HCT116 (cell line): ENCODE data around the gene FLT3. TPM values are rescaled to one million over a fixed set of nuclear protein-coding genes. Genes with fewer than 3 reads are reported as not detected.

Experiments
- ATAC-seq: fragments of 200-7000 bp; cut with Tn5 transposase; 2 replicates; pipeline ENCODE4 v1.9.1; 2020; ENCODE audit warnings: mild to moderate bottlenecking, moderate library complexity
- BruUV-seq: library from RNA; stranded (reverse); fragments of 400-500 nt; replicated peaks from 2 replicates; lab custom pipeline; 2021; lab: Mats Ljungman, UMichigan
- CTCF ChIA-PET: fragments of 300-600 bp; sonication (Branson Sonifier 250); formaldehyde crosslinking; loops from one replicate; lab custom pipeline; 2021; ENCODE audit warnings: antibody characterized with exemption; lab: Charles Lee
- POLR2A ChIA-PET: fragments of 300-600, 350-600 bp; sonication (Branson Sonifier 250); formaldehyde crosslinking; loops from one replicate; lab custom pipeline; 2021; ENCODE audit warnings: antibody characterized with exemption; lab: Charles Lee
- RAD21 ChIA-PET, 2 experiments: fragments of 300-600 bp; sonication (Branson Sonifier 250); formaldehyde crosslinking; loops; one replicate each; lab custom pipeline; 2023; ENCODE audit warnings: low total read pairs in 2 of 2; ENCODE audit not compliant: uncharacterized antibody in 2 of 2, unreplicated experiment in 2 of 2, low non-redundant PET in 1 of 2; lab: Charles Lee
- DNase-seq: peaks from one replicate; pipeline ENCODE4 v3.0.0-alpha.2; 2010; ENCODE audit warnings: low read depth, low spot score
- H2AFZ ChIP-seq: fragments of 200-600 bp; shearing (Covaris generic), sonication (generic); 2 replicates; pipeline ENCODE4 v1.6.1; 2017; ENCODE audit warnings: low read depth, mixed run types, mixed read lengths, antibody characterized with exemption, low read length; ENCODE audit not compliant: poor library complexity, severe bottlenecking
- H3K27ac ChIP-seq: 2 replicates; pipeline ENCODE4 v1.5.1; 2012; ENCODE audit warnings: low read depth, low read length
- H3K27me3 ChIP-seq: fragments of 200-600 bp; sonication (generic); 2 replicates; pipeline ENCODE4 v1.6.1; 2016; ENCODE audit warnings: mixed run types, low read length, mixed read lengths; ENCODE audit not compliant: insufficient read depth
- H3K36me3 ChIP-seq, 2 experiments: fragments of 200-500 bp in 1 of 2; fragments of 200-600 bp in 1 of 2; sonication (Bioruptor generic) in 1 of 2; sonication (generic) in 1 of 2; 2 replicates each; pipeline versions ENCODE4 v1.5.1 to v1.6.1; 2014 to 2016; ENCODE audit warnings: low read length in 2 of 2, inconsistent platforms in 1 of 2, mixed read lengths in 1 of 2, mixed run types in 1 of 2; ENCODE audit not compliant: insufficient read depth in 2 of 2, control insufficient read depth in 1 of 2
- H3K4me1 ChIP-seq, 2 experiments: fragments of 200-600 bp in 1 of 2; sonication (generic) in 1 of 2; 2 replicates each; pipeline versions ENCODE4 v1.5.1 to v1.6.1; 2012 to 2017; ENCODE audit warnings: low read length in 2 of 2, inconsistent platforms in 1 of 2, mild to moderate bottlenecking in 1 of 2, mixed read lengths in 1 of 2, mixed run types in 1 of 2, moderate library complexity in 1 of 2; ENCODE audit not compliant: insufficient read depth in 2 of 2, control insufficient read depth in 1 of 2
- H3K4me2 ChIP-seq: fragments of 200-600 bp; sonication (generic); 2 replicates; pipeline ENCODE4 v1.6.1; 2017; ENCODE audit warnings: mixed run types, low read length, mixed read lengths
- H3K4me3 ChIP-seq, 2 experiments: fragments of 200-600 bp in 1 of 2; sonication (generic) in 1 of 2; replicated peaks in 1 of 2; 2 replicates each; pipeline ENCODE4 v1.5.1; 2011 to 2016; ENCODE audit warnings: low read length in 2 of 2, control low read depth in 1 of 2, low read depth in 1 of 2, mild to moderate bottlenecking in 1 of 2, mixed read lengths in 1 of 2, mixed run types in 1 of 2
- H3K79me2 ChIP-seq: fragments of 200-600 bp; sonication (generic); 2 replicates; pipeline ENCODE4 v1.6.1; 2017; ENCODE audit warnings: mild to moderate bottlenecking, mixed run types, low read length, moderate library complexity, mixed read lengths; ENCODE audit not compliant: insufficient read depth
- H3K9ac ChIP-seq: fragments of 200-600 bp; sonication (generic); 2 replicates; pipeline ENCODE4 v1.6.1; 2016; ENCODE audit warnings: low read length, mixed read lengths
- H3K9me2 ChIP-seq: fragments of 200-600 bp; sonication (generic), shearing (Covaris generic); 2 replicates; pipeline ENCODE4 v1.6.1; 2017; ENCODE audit warnings: mixed run types, mild to moderate bottlenecking, moderate library complexity; ENCODE audit not compliant: insufficient read depth
- H3K9me3 ChIP-seq, 2 experiments: fragments of 200-500 bp in 1 of 2; fragments of 200-600 bp in 1 of 2; sonication (Bioruptor generic) in 1 of 2; sonication (generic) in 1 of 2; 2 replicates each; pipeline ENCODE4 v1.6.1; 2014 to 2017; ENCODE audit warnings: low read length in 2 of 2, mixed read lengths in 2 of 2, inconsistent platforms in 1 of 2, low read depth in 1 of 2, mild to moderate bottlenecking in 1 of 2, mixed run types in 1 of 2, moderate library complexity in 1 of 2; ENCODE audit not compliant: control insufficient read depth in 1 of 2, insufficient read depth in 1 of 2
- H4K20me1 ChIP-seq: fragments of 200-600 bp; sonication (generic), shearing (Covaris generic); 2 replicates; pipeline ENCODE4 v1.6.1; 2017; ENCODE audit warnings: mixed run types, mild to moderate bottlenecking, moderate library complexity; ENCODE audit not compliant: insufficient read depth
- CBX3 ChIP-seq: IDR thresholded peaks from 2 replicates; pipeline ENCODE4 v1.6.1; 2012; ENCODE audit warnings: low read depth
- CEBPB ChIP-seq: IDR thresholded peaks from 2 replicates; pipeline ENCODE4 v1.6.1; 2012; ENCODE audit warnings: low read depth
- EGR1 ChIP-seq: IDR thresholded peaks from 2 replicates; pipeline ENCODE4 v1.6.1; 2012; ENCODE audit warnings: low read depth
- EZH2phosphoT487 ChIP-seq: fragments of 200-600 bp; IDR thresholded peaks from 2 replicates; pipeline ENCODE4 v1.6.1; 2018; ENCODE audit warnings: antibody characterized with exemption, borderline replicate concordance
- POLR2A ChIP-seq: IDR thresholded peaks from 2 replicates; pipeline ENCODE4 v1.7.0; 2011; ENCODE audit warnings: borderline replicate concordance; ENCODE audit not compliant: insufficient read depth, insufficient read length; ENCODE audit errors: extremely low read depth
- SP1 ChIP-seq: IDR thresholded peaks from 2 replicates; pipeline ENCODE4 v1.6.1; 2012; ENCODE audit warnings: low read depth
- SRF ChIP-seq: IDR thresholded peaks from 2 replicates; pipeline ENCODE4 v1.6.1; 2012; ENCODE audit warnings: low read depth
- TCF7L2 ChIP-seq: IDR thresholded peaks from 2 replicates; pipeline ENCODE4 v1.7.0; 2011; ENCODE audit warnings: borderline replicate concordance, inconsistent platforms; ENCODE audit not compliant: insufficient read depth, insufficient read length; ENCODE audit errors: extremely low read depth
- ZNF274 ChIP-seq: fragments of 200-500 bp; sonication (Bioruptor generic); IDR thresholded peaks from 2 replicates; pipeline ENCODE4 v1.6.1; 2014; ENCODE audit warnings: mild to moderate bottlenecking, low read depth, low read length, inconsistent platforms
- intact Hi-C: fragments of 100-400 bp; cut with micrococcal nuclease; formaldehyde crosslinking; loops from 2 replicates; pipeline ENCODE4 v1.10.0; 2022
- total RNA-seq: library from RNA; stranded (reverse); gene quantifications from one replicate; pipeline ENCODE4 v1.2.1, GENCODE V29; 2021; ENCODE audit not compliant: unreplicated experiment
- TF ChIP-seq, protein P1 (sequence below): IDR thresholded peaks from 2 replicates; pipeline ENCODE4 v1.6.1; 2011; ENCODE audit warnings: mild to moderate bottlenecking, low read length, moderate library complexity; ENCODE audit not compliant: insufficient replicate concordance; ENCODE audit errors: extremely low read depth
- TF ChIP-seq, protein P2 (sequence below): IDR thresholded peaks from 2 replicates; pipeline ENCODE4 v1.6.1; 2012; ENCODE audit warnings: low read depth

The FLT3 gene
- total RNA-seq, 1 experiment from 2014 or later, result 0.17 TPM

DNA sequence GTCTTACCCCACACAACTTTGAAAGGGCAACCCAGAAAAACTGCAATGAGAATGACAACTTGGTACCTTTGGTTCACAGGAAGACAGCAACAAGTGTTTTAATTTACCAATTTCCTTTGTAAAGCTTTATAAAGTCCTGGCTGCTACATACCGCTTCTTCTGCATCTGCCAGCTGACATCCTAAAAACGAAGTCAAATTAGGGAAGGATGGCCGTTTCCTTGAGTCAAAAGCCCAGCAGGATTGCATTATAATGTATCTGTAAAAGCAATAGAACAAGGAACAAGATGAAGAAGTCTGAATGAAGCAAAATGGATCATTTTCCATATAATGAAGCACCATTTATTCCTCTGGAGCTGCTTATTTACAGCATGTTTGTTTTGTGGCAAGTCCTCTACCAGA is 86.1 kb downstream of the FLT3 start:
- Histone ChIP-seq H3K4me2 (no peak overlapping the region), H3K4me3 (no peak overlapping the region), H3K9ac (no peak overlapping the region), H2AFZ (no peak overlapping the region), H3K9me3 (no peaks in the 10 kb centered on the region), H3K9me2 (no peaks in the 10 kb centered on the region), H3K79me2 (no peaks in the 10 kb centered on the region), H4K20me1 (no peaks in the 10 kb centered on the region), H3K27me3 (no peaks in the 10 kb centered on the region), H3K4me1 (no peaks in the 10 kb centered on the region), H3K36me3 (no peaks in the 10 kb centered on the region), H3K27ac (no peak overlapping the region)
- ChIA-PET RAD21 (no interaction called here), CTCF (no interaction called here), POLR2A (no interaction called here)
- DNase-seq (no peak), ATAC-seq (no peak)
- TF ChIP-seq SRF, result no peak
- TF ChIP-seq ZNF274, result no peak
- TF ChIP-seq CEBPB, result no peak
- TF ChIP-seq, protein P1, sequence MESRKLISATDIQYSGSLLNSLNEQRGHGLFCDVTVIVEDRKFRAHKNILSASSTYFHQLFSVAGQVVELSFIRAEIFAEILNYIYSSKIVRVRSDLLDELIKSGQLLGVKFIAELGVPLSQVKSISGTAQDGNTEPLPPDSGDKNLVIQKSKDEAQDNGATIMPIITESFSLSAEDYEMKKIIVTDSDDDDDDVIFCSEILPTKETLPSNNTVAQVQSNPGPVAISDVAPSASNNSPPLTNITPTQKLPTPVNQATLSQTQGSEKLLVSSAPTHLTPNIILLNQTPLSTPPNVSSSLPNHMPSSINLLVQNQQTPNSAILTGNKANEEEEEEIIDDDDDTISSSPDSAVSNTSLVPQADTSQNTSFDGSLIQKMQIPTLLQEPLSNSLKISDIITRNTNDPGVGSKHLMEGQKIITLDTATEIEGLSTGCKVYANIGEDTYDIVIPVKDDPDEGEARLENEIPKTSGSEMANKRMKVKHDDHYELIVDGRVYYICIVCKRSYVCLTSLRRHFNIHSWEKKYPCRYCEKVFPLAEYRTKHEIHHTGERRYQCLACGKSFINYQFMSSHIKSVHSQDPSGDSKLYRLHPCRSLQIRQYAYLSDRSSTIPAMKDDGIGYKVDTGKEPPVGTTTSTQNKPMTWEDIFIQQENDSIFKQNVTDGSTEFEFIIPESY, result no peak
- TF ChIP-seq SP1, result no peak
- no peak for TF ChIP-seq POLR2A
- no peak for TF ChIP-seq EZH2phosphoT487
- no peak for TF ChIP-seq EGR1
- intact Hi-C loops, result no loop called here
- BruUV-seq, result no TSS peak

DNA sequence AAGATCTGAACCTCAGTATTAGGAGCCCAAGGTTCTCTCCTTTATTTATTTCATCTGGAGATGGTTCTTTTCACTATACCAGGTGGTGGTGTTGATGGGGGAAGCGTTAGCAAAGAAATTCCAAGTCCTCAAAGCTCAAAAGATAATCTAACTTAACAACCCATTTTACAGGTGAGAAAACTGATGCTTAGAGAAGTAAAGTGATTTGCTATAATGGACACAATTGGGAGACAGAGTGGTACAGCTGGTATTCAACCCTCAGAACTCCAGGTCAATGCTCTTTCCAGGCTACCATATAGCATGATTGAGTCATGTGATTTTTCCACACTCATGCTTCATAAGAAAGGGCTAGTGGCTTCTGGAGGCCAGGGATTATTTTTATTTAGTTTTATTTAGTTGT is 86.9 kb downstream of the FLT3 start:
- H3K9me3 ChIP-seq, result no peaks in the 10 kb centered on the region
- H3K36me3 ChIP-seq, result no peaks in the 10 kb centered on the region
- H3K9ac ChIP-seq, result no peak overlapping the region
- DNase-seq (no peak), ATAC-seq (no peak)
- no peaks in the 10 kb centered on the region for H3K79me2 ChIP-seq
- TF ChIP-seq CBX3 (no peak), TCF7L2 (no peak), SRF (no peak)
- TF ChIP-seq, protein P2, sequence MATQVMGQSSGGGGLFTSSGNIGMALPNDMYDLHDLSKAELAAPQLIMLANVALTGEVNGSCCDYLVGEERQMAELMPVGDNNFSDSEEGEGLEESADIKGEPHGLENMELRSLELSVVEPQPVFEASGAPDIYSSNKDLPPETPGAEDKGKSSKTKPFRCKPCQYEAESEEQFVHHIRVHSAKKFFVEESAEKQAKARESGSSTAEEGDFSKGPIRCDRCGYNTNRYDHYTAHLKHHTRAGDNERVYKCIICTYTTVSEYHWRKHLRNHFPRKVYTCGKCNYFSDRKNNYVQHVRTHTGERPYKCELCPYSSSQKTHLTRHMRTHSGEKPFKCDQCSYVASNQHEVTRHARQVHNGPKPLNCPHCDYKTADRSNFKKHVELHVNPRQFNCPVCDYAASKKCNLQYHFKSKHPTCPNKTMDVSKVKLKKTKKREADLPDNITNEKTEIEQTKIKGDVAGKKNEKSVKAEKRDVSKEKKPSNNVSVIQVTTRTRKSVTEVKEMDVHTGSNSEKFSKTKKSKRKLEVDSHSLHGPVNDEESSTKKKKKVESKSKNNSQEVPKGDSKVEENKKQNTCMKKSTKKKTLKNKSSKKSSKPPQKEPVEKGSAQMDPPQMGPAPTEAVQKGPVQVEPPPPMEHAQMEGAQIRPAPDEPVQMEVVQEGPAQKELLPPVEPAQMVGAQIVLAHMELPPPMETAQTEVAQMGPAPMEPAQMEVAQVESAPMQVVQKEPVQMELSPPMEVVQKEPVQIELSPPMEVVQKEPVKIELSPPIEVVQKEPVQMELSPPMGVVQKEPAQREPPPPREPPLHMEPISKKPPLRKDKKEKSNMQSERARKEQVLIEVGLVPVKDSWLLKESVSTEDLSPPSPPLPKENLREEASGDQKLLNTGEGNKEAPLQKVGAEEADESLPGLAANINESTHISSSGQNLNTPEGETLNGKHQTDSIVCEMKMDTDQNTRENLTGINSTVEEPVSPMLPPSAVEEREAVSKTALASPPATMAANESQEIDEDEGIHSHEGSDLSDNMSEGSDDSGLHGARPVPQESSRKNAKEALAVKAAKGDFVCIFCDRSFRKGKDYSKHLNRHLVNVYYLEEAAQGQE, result no peak
- ChIA-PET POLR2A (no interaction called here), CTCF (no interaction called here), RAD21 (no interaction called here)
- no peaks in the 10 kb centered on the region for H3K27me3 ChIP-seq
- H3K4me2 ChIP-seq, result no peak overlapping the region
- H2AFZ ChIP-seq, result no peak overlapping the region
- no peak overlapping the region for H3K27ac ChIP-seq
- no peaks in the 10 kb centered on the region for H3K4me1 ChIP-seq
- H3K9me2 ChIP-seq, result no peaks in the 10 kb centered on the region
- no peaks in the 10 kb centered on the region for H4K20me1 ChIP-seq
- no peak overlapping the region for H3K4me3 ChIP-seq
- intact Hi-C loops, result no loop called here
- BruUV-seq, result no TSS peak
